Astrocyte of the cerebellum (primary cell): ENCODE results near the gene YAF2.

Source experiments
- DNase-seq: peaks from one replicate; pipeline ENCODE4 v3.0.0-alpha.2; 2011; ENCODE audit warnings: low read depth
- H3K4me3 ChIP-seq: 2 replicates; pipeline ENCODE4 v1.5.1; 2011; ENCODE audit warnings: mild to moderate bottlenecking, low read depth, low read length, moderate library complexity
- in situ Hi-C: cut with HindIII; loops from 2 replicates; pipeline ENCODE4 v1.10.0; 2017; ENCODE audit warnings: low sequenced_read_pairs
- TF ChIP-seq, protein P1 (sequence below): IDR thresholded peaks from 2 replicates; pipeline ENCODE4 v1.5.1; 2012; ENCODE audit warnings: low read length, low read depth, moderate library complexity, mild to moderate bottlenecking; ENCODE audit errors: missing control alignments

Gene YAF2, protein sequence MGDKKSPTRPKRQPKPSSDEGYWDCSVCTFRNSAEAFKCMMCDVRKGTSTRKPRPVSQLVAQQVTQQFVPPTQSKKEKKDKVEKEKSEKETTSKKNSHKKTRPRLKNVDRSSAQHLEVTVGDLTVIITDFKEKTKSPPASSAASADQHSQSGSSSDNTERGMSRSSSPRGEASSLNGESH

DNA sequence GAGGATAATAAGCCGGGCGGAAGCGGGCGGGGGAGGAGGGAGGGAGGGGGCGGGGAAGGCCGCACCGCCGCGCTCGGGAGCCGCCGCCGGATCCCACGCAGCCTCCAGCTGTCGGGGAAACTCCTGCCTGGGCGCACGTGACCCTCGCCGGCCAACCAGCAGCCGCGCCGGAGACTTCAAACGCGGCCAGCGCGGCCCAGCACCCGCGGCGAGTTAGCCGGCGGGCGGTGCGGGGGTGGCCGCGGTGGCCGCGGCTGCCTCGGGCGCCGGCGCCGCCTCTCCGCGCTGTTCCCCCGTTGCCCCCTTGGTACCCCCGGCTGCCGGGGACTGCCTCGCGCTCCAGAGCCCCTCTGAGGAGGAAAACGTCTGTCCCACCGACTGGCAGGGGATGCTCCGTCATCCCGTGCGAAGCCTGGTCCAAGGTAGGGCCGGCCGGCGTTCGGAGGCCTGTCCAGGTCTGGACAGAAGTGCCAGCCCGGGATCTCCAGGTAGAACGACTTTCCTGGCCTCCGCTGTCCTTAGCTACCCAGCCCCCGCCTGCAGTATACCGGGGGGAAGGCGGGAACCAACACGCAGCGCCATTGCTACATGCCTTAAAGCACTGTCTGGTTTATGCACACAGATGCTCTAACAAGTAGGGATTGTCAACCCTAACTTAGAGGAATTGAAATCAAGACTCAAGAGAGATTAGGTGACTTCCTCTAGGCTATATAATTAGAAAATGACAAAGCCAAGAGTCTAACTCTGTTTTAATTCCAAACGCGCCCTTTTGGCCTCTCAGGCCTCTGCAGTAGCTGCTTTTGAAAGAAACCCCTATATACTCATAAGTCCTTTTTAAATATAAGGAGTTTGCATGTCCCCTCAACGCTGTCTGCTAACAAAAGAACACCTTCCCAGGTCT lies at the start of gene YAF2:
YAF2 (minus strand) TSS at position 9 of the 901 bp plus-strand sequence. CDS start 68 bp downstream, outside the sequence.
- TF ChIP-seq, protein P1, sequence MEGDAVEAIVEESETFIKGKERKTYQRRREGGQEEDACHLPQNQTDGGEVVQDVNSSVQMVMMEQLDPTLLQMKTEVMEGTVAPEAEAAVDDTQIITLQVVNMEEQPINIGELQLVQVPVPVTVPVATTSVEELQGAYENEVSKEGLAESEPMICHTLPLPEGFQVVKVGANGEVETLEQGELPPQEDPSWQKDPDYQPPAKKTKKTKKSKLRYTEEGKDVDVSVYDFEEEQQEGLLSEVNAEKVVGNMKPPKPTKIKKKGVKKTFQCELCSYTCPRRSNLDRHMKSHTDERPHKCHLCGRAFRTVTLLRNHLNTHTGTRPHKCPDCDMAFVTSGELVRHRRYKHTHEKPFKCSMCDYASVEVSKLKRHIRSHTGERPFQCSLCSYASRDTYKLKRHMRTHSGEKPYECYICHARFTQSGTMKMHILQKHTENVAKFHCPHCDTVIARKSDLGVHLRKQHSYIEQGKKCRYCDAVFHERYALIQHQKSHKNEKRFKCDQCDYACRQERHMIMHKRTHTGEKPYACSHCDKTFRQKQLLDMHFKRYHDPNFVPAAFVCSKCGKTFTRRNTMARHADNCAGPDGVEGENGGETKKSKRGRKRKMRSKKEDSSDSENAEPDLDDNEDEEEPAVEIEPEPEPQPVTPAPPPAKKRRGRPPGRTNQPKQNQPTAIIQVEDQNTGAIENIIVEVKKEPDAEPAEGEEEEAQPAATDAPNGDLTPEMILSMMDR: no peak
- peak within 1 kb of the TSS; percentile 63 for H3K4me3 ChIP-seq
- in situ Hi-C loops: no loop called here
- DNase-seq: peak; percentile 55

DNA sequence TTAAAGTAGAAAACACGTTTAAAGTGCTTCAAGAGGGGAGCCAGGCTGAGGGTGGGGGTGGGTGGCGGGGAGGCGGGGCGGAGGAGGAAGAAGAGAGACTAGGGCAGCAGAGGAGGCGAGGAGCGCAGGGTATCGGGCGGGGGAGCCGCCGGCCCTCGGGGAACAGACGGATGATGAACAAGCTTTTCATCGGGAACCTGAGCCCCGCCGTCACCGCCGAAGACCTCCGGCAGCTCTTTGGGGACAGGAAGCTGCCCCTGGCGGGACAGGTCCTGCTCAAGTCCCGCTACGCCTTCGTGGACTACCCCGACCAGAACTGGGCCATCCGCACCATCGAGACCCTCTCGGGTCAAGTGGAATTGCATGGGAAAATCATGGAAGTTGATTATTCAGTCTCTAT lies 48.7 kb upstream of the YAF2 start:
- in situ Hi-C loops: no loop called here
- H3K4me3 ChIP-seq: no peak overlapping the region
- no peak for DNase-seq
- TF ChIP-seq, protein P1: no peak

DNA sequence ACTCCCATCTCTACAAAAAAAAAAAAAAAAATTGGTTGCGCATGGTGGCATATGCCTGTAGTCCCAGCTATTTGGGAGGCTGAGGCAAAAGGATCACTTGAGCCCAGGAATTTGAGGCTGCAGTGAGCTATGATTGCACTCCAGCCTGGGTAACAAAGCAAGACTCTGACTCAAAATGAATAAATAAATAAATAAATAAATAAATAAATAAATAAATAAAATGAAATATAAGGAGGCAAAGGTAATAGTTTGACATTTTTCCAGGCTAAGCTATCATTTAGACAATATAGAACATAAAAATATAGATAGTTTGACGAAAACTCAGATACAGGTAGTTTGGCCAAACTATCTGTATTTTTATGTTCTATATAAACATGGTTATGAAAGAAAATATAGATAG lies 47.4 kb upstream of the YAF2 start:
- in situ Hi-C loops: no loop called here
- H3K4me3 ChIP-seq: no peak overlapping the region
- TF ChIP-seq, protein P1: no peak
- DNase-seq: no peak

DNA sequence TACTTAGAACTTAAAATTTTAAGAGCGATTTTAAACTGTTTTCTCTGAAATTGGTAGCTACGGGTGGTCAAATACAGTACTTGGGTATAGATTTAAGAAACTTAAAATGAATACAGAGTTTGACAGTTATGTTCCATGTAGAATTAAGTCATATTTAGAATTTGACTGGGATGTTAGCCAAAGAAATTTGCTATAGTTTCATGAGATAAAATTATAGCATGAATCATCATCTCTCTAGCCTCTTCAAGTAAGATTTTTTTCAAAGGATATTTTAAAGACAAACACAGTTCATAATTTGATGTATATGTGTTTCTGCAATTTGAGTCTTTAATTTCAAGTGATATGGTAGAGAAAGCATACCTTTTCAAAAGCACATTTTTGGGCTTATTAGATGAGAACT lies 46.8 kb upstream of the YAF2 start:
- H3K4me3 ChIP-seq: no peak overlapping the region
- no peak for DNase-seq
- TF ChIP-seq, protein P1: no peak
- in situ Hi-C loops: no loop called here

DNA sequence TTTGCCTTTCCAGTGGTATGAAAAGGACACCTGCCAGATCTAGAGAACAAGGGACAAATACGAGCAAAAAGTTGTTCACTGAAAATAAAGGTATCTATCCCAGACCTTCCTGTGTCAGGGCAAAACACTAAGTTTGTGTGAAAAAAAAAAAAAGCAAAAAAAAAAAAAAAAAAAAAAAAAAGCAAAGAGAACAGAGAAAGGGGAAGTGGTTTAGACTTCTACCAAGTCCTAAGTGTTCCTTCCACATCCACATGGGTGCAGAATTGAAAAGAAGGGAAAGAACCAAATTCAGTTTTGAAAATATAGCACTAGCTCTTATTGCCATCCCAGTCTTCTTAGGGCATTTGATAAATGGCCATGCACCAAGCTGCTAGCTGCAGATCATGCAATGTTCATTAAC lies 46.1 kb upstream of the YAF2 start:
- no peak overlapping the region for H3K4me3 ChIP-seq
- no peak for DNase-seq
- in situ Hi-C loops: no loop called here
- TF ChIP-seq, protein P1: no peak

DNA sequence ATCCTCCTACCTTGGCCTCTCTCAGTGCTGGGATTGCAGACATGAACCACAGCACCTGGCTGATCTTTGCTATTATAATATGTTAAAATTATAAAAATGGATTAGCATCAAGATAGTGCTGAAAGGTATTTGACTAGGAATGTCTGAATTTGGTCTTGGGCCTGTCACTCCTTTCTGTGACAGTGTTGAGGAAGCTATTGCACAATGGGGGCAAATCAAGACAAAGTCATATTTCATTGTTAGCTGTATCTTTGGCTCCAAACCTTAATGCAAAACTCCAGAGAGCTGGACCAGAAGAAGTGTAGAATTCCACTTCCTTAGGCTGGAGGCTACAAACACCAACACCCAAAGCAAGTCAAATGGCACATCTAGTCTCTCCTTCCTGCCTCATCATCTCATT lies 45.7 kb upstream of the YAF2 start:
- no peak overlapping the region for H3K4me3 ChIP-seq
- TF ChIP-seq, protein P1: no peak
- DNase-seq: no peak
- in situ Hi-C loops: no loop called here
